GM23248 (cell line): ENCODE measurements around the gene METTL21C. TPM values are rescaled to one million over a fixed set of nuclear protein-coding genes. Genes with fewer than 3 reads are reported as not detected.

ENCODE experiments used
- DNase-seq: peaks from one replicate; pipeline ENCODE4 v3.0.0-alpha.2; 2015
- H2AFZ ChIP-seq: fragments of 200-600 bp; sonication (generic); 2 replicates; pipeline ENCODE4 v1.6.1; 2016; ENCODE audit warnings: antibody characterized with exemption
- H3F3A ChIP-seq: fragments of 200-600 bp; sonication (generic); 2 replicates; pipeline ENCODE4 v1.6.1; 2016; ENCODE audit warnings: mild to moderate bottlenecking, antibody characterized with exemption, mixed run types; ENCODE audit not compliant: insufficient read depth
- H3K27ac ChIP-seq: fragments of 200-600 bp; sonication (generic); 2 replicates; pipeline ENCODE4 v1.5.1; 2016; ENCODE audit warnings: mild to moderate bottlenecking
- H3K27me3 ChIP-seq: fragments of 200-600 bp; sonication (generic); replicated peaks from 2 replicates; pipeline ENCODE4 v1.6.1; 2016; ENCODE audit warnings: mild to moderate bottlenecking; ENCODE audit not compliant: insufficient read depth
- H3K36me3 ChIP-seq: fragments of 200-600 bp; sonication (generic); 2 replicates; pipeline ENCODE4 v1.6.1; 2016; ENCODE audit warnings: low read depth, mild to moderate bottlenecking
- H3K4me1 ChIP-seq: fragments of 200-600 bp; sonication (generic); 2 replicates; pipeline ENCODE4 v1.6.1; 2016; ENCODE audit warnings: mild to moderate bottlenecking; ENCODE audit not compliant: insufficient read depth
- H3K4me2 ChIP-seq: fragments of 200-600 bp; sonication (generic); one replicate; pipeline ENCODE4 v1.6.1; 2016; ENCODE audit warnings: mild to moderate bottlenecking; ENCODE audit not compliant: unreplicated experiment
- H3K4me3 ChIP-seq: fragments of 200-600 bp; sonication (generic); 2 replicates; pipeline ENCODE4 v1.5.1; 2016; ENCODE audit warnings: mild to moderate bottlenecking
- H3K79me2 ChIP-seq: fragments of 200-600 bp; sonication (generic); 2 replicates; pipeline ENCODE4 v1.6.1; 2016; ENCODE audit warnings: mild to moderate bottlenecking; ENCODE audit not compliant: insufficient read depth
- H3K9ac ChIP-seq: fragments of 200-600 bp; sonication (generic); 2 replicates; pipeline ENCODE4 v1.6.1; 2016; ENCODE audit warnings: mild to moderate bottlenecking
- H3K9me2 ChIP-seq: fragments of 200-600 bp; sonication (generic); 2 replicates; pipeline ENCODE4 v1.6.1; 2016; ENCODE audit warnings: mixed run types, mild to moderate bottlenecking, moderate library complexity; ENCODE audit not compliant: insufficient read depth
- H3K9me3 ChIP-seq: fragments of 200-600 bp; sonication (generic); one replicate; pipeline ENCODE4 v1.6.1; 2017; ENCODE audit warnings: low read depth
- H4K20me1 ChIP-seq: fragments of 200-600 bp; sonication (generic); 2 replicates; pipeline ENCODE4 v1.6.0; 2016; ENCODE audit not compliant: insufficient read depth
- EZH2 ChIP-seq: fragments of 200-600 bp; sonication (generic); IDR thresholded peaks from 2 replicates; pipeline ENCODE4 v1.6.1; 2018; ENCODE audit warnings: antibody characterized with exemption, mild to moderate bottlenecking; ENCODE audit not compliant: insufficient read depth, poor library complexity, severe bottlenecking
- EZH2phosphoT487 ChIP-seq: fragments of 200-600 bp; sonication (generic); IDR thresholded peaks from 2 replicates; pipeline ENCODE4 v1.6.1; 2018; ENCODE audit warnings: antibody characterized with exemption, moderate library complexity, mild to moderate bottlenecking, low read depth; ENCODE audit not compliant: insufficient read depth
- WGBS, 2 experiments: methylation state at CpG; one replicate each; pipeline ENCODE4 v1.1.6; 2015 to 2017; ENCODE audit warnings: low lambda C conversion rate in 2 of 2, low coverage in 1 of 2; ENCODE audit errors: missing lambda C conversion rate in 2 of 2; 5-methylcytosine and 5-hydroxymethylcytosine counted together
- in situ Hi-C: fragments of 300-500 bp; cut with MboI; formaldehyde crosslinking; loops from 2 replicates; pipeline ENCODE4 v1.15.0; 2020
- polyA plus RNA-seq: library from polyadenylated mRNA; unstranded; fragments of >200 nt; fragmentation: Nextera tagmentation; extraction: Ambion mirVana; gene quantifications from 2 replicates; pipeline ENCODE4 v1.2.1, GENCODE V29; 2016
- total RNA-seq: library from RNA; depleted of rRNA; stranded (reverse); fragments of >200 nt; shearing (Covaris generic); gene quantifications from 2 replicates; pipeline ENCODE4 v1.2.3, GENCODE V29; 2014

METTL21C gene
- total and polyA plus RNA-seq, 2 experiments from 2014 or later, result not detected

DNA sequence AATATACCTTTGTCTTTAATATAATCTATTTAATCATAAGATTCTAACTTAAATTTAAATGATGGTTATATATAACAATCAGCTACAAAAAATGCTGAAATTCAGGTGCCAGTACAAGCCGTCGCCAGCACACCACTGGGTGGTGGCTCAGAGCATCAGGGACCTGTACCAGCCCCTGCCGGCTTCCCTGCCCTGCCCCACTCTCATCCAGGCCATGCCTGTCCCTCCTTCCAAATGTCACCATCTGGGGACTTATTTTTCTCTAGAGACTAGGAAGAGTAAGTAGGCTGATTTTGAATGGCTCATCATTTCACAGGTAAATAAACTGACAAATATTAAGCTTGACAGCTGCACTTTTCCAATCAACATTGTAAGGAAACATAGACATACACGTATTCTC lies 1.6 kb downstream of the METTL21C start:
- DNase-seq, result no peak
- H3K9me3 ChIP-seq, result no peaks in the 10 kb centered on the region
- peaks cover 10% of the 10 kb centered on the region; the same call in 1 of the 2 replicates for H3K4me1 ChIP-seq
- H3K27ac ChIP-seq, result no peak overlapping the region
- in situ Hi-C loops, result no loop called here
- H3K36me3 ChIP-seq, result no peaks in the 10 kb centered on the region
- H3K79me2 ChIP-seq, result no peaks in the 10 kb centered on the region
- no peak overlapping the region for H3K4me2 ChIP-seq
- TF ChIP-seq EZH2, result no peak
- no peak for TF ChIP-seq EZH2phosphoT487
- WGBS, 2 experiments, result 73 to 77% methylated on average over 4 of the region's 4 CpGs
- H3K4me3 ChIP-seq, result no peak overlapping the region
- peaks cover 13% of the 10 kb centered on the region; the same call in 1 of the 2 replicates for H3K27me3 ChIP-seq
- H3K9ac ChIP-seq, result no peak overlapping the region
- H3K9me2 ChIP-seq, result no peaks in the 10 kb centered on the region
- H3F3A ChIP-seq, result no peaks in the 10 kb centered on the region
- H4K20me1 ChIP-seq, result no peaks in the 10 kb centered on the region
- no peak overlapping the region for H2AFZ ChIP-seq

DNA sequence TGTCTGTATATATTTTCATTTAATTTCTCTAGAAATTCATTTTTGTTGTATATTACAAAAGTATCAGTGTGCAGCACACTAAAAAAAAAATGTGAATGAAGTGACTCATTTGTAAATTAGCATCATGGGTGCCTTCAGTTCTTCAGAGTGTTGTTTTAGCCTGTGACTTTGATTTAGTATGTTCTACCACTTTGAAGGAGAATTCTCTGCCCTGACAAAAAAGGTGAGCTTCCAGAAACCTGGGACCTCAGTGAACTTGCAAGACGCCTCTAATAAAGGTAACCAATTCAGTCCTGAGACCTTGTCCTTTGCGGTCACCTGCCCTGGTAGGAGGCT lies 2.4 kb downstream of the METTL21C start:
- Histone ChIP-seq H3K9me3 (no peaks in the 10 kb centered on the region), H3K4me2 (no peak overlapping the region), H4K20me1 (no peaks in the 10 kb centered on the region), H3F3A (no peaks in the 10 kb centered on the region), H3K9ac (no peak overlapping the region), H3K4me1 (peaks cover 10% of the 10 kb centered on the region; the same call in 1 of the 2 replicates), H3K4me3 (no peak overlapping the region), H3K79me2 (no peaks in the 10 kb centered on the region), H3K36me3 (no peaks in the 10 kb centered on the region), H3K9me2 (no peaks in the 10 kb centered on the region), H3K27me3 (peaks cover 19% of the 10 kb centered on the region; the same call in 1 of the 2 replicates), H3K27ac (no peak overlapping the region), H2AFZ (no peak overlapping the region)
- 98 to 100% methylated on average over 2 of the region's 2 CpGs for WGBS, 2 experiments
- DNase-seq, result no peak
- TF ChIP-seq EZH2phosphoT487, result no peak
- TF ChIP-seq EZH2, result no peak
- in situ Hi-C loops, result no loop called here

DNA sequence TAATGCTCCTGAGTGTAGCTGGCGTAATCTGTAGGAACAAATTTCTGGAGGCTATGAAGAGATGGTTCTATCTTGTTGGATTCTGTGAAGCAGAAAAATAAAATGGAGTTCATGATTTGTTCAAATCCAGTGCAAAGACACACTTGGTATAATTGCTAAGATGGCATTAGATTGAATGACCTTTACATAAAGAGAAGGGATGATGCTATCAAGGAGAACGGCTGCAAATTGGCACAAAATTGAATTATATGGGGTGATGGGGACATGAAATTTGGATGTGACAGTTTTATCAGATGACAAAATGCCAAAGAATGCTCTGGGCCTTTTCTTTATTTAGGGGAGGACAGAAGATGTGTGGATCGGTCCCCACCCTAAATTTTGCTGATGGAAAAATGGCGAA lies 4.0 kb downstream of the METTL21C start:
- no peak overlapping the region for H3K4me3 ChIP-seq
- peaks cover 14% of the 10 kb centered on the region; the same call in 1 of the 2 replicates for H3K27me3 ChIP-seq
- no peak overlapping the region for H3K4me2 ChIP-seq
- DNase-seq, result no peak
- H3K4me1 ChIP-seq, result peaks cover 10% of the 10 kb centered on the region; the same call in 1 of the 2 replicates
- in situ Hi-C loops, result no loop called here
- H3K9me2 ChIP-seq, result no peaks in the 10 kb centered on the region
- H2AFZ ChIP-seq, result no peak overlapping the region
- H3K9me3 ChIP-seq, result no peaks in the 10 kb centered on the region
- TF ChIP-seq EZH2phosphoT487 (no peak), EZH2 (no peak)
- 82 to 84% methylated on average over 4 of the region's 4 CpGs for WGBS, 2 experiments
- H3K27ac ChIP-seq, result no peak overlapping the region
- no peaks in the 10 kb centered on the region for H3K79me2 ChIP-seq
- H3F3A ChIP-seq, result no peaks in the 10 kb centered on the region
- no peaks in the 10 kb centered on the region for H3K36me3 ChIP-seq
- H4K20me1 ChIP-seq, result no peaks in the 10 kb centered on the region
- H3K9ac ChIP-seq, result no peak overlapping the region

DNA sequence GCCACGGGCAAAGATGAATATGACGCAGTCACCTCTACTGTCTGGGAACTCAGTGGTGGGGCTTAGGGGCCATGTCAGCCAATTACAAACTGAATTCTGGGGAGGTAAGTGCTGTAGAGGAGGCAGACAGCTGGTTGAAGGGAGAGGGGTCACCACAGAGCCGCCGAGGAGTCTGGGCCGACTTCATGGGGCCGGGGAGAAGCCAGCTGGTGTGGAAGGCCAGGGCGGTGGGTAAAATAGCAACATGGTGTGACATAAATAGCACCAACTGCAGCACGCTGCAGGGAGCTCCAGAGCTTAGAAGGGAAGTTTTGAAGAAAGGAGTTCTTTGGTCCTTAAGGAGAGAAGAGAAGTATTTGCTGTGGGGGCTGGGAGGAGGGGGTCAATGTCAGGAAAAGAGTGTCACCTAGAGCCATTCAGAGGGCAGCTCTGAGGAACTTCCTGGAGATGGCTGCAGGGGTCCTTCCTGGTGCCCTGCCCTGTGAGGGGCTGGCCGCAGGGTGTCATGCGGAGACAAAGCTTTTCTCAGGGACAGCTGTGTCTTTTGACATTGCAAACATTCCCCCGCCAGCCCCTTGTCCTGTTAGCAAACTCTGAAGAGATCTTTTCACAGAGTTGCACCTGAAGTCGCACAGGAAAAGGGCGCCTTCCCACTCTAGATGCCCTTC lies 6.4 kb downstream of the METTL21C start:
- no peak overlapping the region for H3K9ac ChIP-seq
- H4K20me1 ChIP-seq, result no peaks in the 10 kb centered on the region
- no peaks in the 10 kb centered on the region for H3K9me3 ChIP-seq
- peaks cover 6% of the 10 kb centered on the region; the same call in 1 of the 2 replicates for H3K27me3 ChIP-seq
- no peaks in the 10 kb centered on the region for H3K79me2 ChIP-seq
- no peak for TF ChIP-seq EZH2phosphoT487
- TF ChIP-seq EZH2, result no peak
- DNase-seq, result no peak
- H3F3A ChIP-seq, result no peaks in the 10 kb centered on the region
- H3K4me1 ChIP-seq, result peaks cover 2% of the 10 kb centered on the region; the same call in 1 of the 2 replicates
- H3K9me2 ChIP-seq, result no peaks in the 10 kb centered on the region
- H3K4me3 ChIP-seq, result no peak overlapping the region
- H3K4me2 ChIP-seq, result no peak overlapping the region
- 35 to 37% methylated on average over 12 to 13 of the region's 13 CpGs for WGBS, 2 experiments
- no peak overlapping the region for H2AFZ ChIP-seq
- H3K36me3 ChIP-seq, result no peaks in the 10 kb centered on the region
- H3K27ac ChIP-seq, result no peak overlapping the region
- in situ Hi-C loops, result no loop called here
